Astrocyte (in vitro differentiated cells and primary cell): ENCODE results near the gene C2CD4C. TPM values are rescaled to one million over a fixed set of nuclear protein-coding genes. Genes with fewer than 3 reads are reported as not detected.

ENCODE experiments used
- DNase-seq: peaks from one replicate; pipeline ENCODE4 v3.0.0-alpha.2; 2010; ENCODE audit warnings: low read depth
- FAIRE-seq: peaks from 2 replicates; lab custom pipeline; 2011; peaks lifted over from hg19 to GRCh38; lab: Jason Lieb, UNC
- H2AFZ ChIP-seq: 2 replicates; pipeline ENCODE4 v1.6.0; 2012; ENCODE audit warnings: low read depth, low read length, inconsistent platforms
- H3K27ac ChIP-seq: 2 replicates; pipeline ENCODE4 v1.5.1; 2011; ENCODE audit warnings: low read depth, low read length, inconsistent platforms
- H3K27me3 ChIP-seq: 2 replicates; pipeline ENCODE4 v1.6.0; 2011; ENCODE audit warnings: low read length, inconsistent platforms; ENCODE audit not compliant: insufficient read depth
- H3K36me3 ChIP-seq: 2 replicates; pipeline ENCODE4 v1.5.1; 2011; ENCODE audit warnings: low read length, inconsistent platforms; ENCODE audit not compliant: insufficient read depth
- H3K4me1 ChIP-seq: 2 replicates; pipeline ENCODE4 v1.5.1; 2011; ENCODE audit warnings: low read length, inconsistent platforms; ENCODE audit not compliant: insufficient read depth
- H3K4me2 ChIP-seq: 2 replicates; pipeline ENCODE4 v1.6.0; 2012; ENCODE audit warnings: low read length, inconsistent platforms
- H3K4me3 ChIP-seq: 2 replicates; pipeline ENCODE4 v1.5.1; 2011; ENCODE audit warnings: low read depth, mild to moderate bottlenecking, low read length, inconsistent platforms; ENCODE audit not compliant: insufficient read depth
- H3K79me2 ChIP-seq: 2 replicates; pipeline ENCODE4 v1.6.0; 2012; ENCODE audit warnings: mild to moderate bottlenecking, low read length, inconsistent platforms; ENCODE audit not compliant: insufficient read depth
- H3K9ac ChIP-seq: 2 replicates; pipeline ENCODE4 v1.6.0; 2012; ENCODE audit warnings: mild to moderate bottlenecking, low read length, inconsistent platforms
- H3K9me3 ChIP-seq: 2 replicates; pipeline ENCODE4 v1.5.1; 2012; ENCODE audit warnings: low read depth, mild to moderate bottlenecking, low read length, inconsistent platforms; ENCODE audit not compliant: insufficient read depth
- H4K20me1 ChIP-seq: 2 replicates; pipeline ENCODE4 v1.6.0; 2012; ENCODE audit warnings: low read length, inconsistent platforms; ENCODE audit not compliant: insufficient read depth
- H3K27ac Mint-ChIP-seq: one replicate; pipeline ENCODE4 v1.8.0; 2021; ENCODE audit warnings: mild to moderate bottlenecking, mixed read lengths; ENCODE audit not compliant: unreplicated experiment
- H3K27me3 Mint-ChIP-seq: one replicate; pipeline ENCODE4 v1.8.0; 2021; ENCODE audit warnings: low read depth, mixed read lengths; ENCODE audit not compliant: unreplicated experiment
- H3K36me3 Mint-ChIP-seq: one replicate; pipeline ENCODE4 v1.8.0; 2021; ENCODE audit warnings: low read depth, mixed read lengths; ENCODE audit not compliant: unreplicated experiment
- H3K4me1 Mint-ChIP-seq: one replicate; pipeline ENCODE4 v1.8.0; 2021; ENCODE audit warnings: low read depth, mixed read lengths; ENCODE audit not compliant: unreplicated experiment
- H3K4me3 Mint-ChIP-seq: one replicate; pipeline ENCODE4 v1.8.0; 2021; ENCODE audit warnings: mild to moderate bottlenecking, moderate library complexity, mixed read lengths; ENCODE audit not compliant: unreplicated experiment
- H3K9me3 Mint-ChIP-seq: one replicate; pipeline ENCODE4 v1.8.0; 2021; ENCODE audit warnings: mild to moderate bottlenecking, mixed read lengths; ENCODE audit not compliant: unreplicated experiment
- CTCF ChIP-seq: IDR thresholded peaks from 2 replicates; pipeline ENCODE4 v1.5.1; 2011; ENCODE audit warnings: low read depth, mild to moderate bottlenecking, inconsistent platforms, low read length, moderate library complexity; ENCODE audit not compliant: insufficient read depth
- EZH2 ChIP-seq: IDR thresholded peaks from 2 replicates; pipeline ENCODE4 v1.6.1; 2012; ENCODE audit warnings: mild to moderate bottlenecking, low read length, inconsistent platforms; ENCODE audit not compliant: insufficient read depth
- total RNA-seq: library from RNA; stranded (reverse); gene quantifications from 2 replicates; pipeline ENCODE4 v1.2.1, GENCODE V29; 2021

The C2CD4C gene
- total RNA-seq, 1 donor from 2014 or later = 3.4 TPM

- Histone ChIP-seq H3K36me3 (no peaks in the 10 kb centered on the region), H3K27me3 (no peaks in the 10 kb centered on the region), H3K9me3 (no peaks in the 10 kb centered on the region), H3K9ac (no peak overlapping the region), H4K20me1 (no peaks in the 10 kb centered on the region), H3K4me3 (no peak overlapping the region), H3K79me2 (no peaks in the 10 kb centered on the region), H3K4me2 (no peak overlapping the region), H3K27ac (no peak overlapping the region), H2AFZ (no peak overlapping the region), H3K4me1 (no peaks in the 10 kb centered on the region)
- Mint-ChIP-seq H3K27ac (no peak overlapping the region), H3K4me1 (no peaks in the 10 kb centered on the region), H3K9me3 (peaks cover 9% of the 10 kb centered on the region), H3K4me3 (no peak overlapping the region), H3K36me3 (no peaks in the 10 kb centered on the region), H3K27me3 (peaks cover 12% of the 10 kb centered on the region)
- DNase-seq (no peak), FAIRE-seq (no peak)
- TF ChIP-seq EZH2 (no peak), CTCF (no peak)
These were observed 7.7 kb downstream of the C2CD4C start for GRCh38 chr19:400976-401865.

- FAIRE-seq (no peak), DNase-seq (no peak)
- no peak overlapping the region for H2AFZ ChIP-seq
- no peaks in the 10 kb centered on the region for H4K20me1 ChIP-seq
- no peaks in the 10 kb centered on the region for H3K36me3 ChIP-seq
- no peaks in the 10 kb centered on the region for H3K27me3 ChIP-seq
- H3K36me3 Mint-ChIP-seq = peaks cover 3% of the 10 kb centered on the region
- H3K27ac Mint-ChIP-seq = no peak overlapping the region
- H3K4me1 Mint-ChIP-seq = no peaks in the 10 kb centered on the region
- H3K27me3 Mint-ChIP-seq = peaks cover 14% of the 10 kb centered on the region
- H3K9me3 Mint-ChIP-seq = peaks cover 14% of the 10 kb centered on the region
- no peak overlapping the region for H3K4me2 ChIP-seq
- H3K4me3 ChIP-seq = no peak overlapping the region
- peaks cover 5% of the 10 kb centered on the region for H3K9me3 ChIP-seq
- TF ChIP-seq CTCF = no peak
- no peak for TF ChIP-seq EZH2
- H3K4me3 Mint-ChIP-seq = no peak overlapping the region
- no peak overlapping the region for H3K9ac ChIP-seq
- no peaks in the 10 kb centered on the region for H3K4me1 ChIP-seq
- no peak overlapping the region for H3K27ac ChIP-seq
- no peaks in the 10 kb centered on the region for H3K79me2 ChIP-seq
These were observed 9.6 kb downstream of the C2CD4C start for GRCh38 chr19:399370-399769.

- no peak overlapping the region for H3K4me3 ChIP-seq
- Mint-ChIP-seq H3K27me3 (peaks cover 14% of the 10 kb centered on the region), H3K4me1 (no peaks in the 10 kb centered on the region), H3K4me3 (no peak overlapping the region), H3K27ac (no peak overlapping the region), H3K36me3 (peaks cover 3% of the 10 kb centered on the region), H3K9me3 (peaks cover 14% of the 10 kb centered on the region)
- H3K4me2 ChIP-seq = no peak overlapping the region
- DNase-seq (no peak), FAIRE-seq (no peak)
- no peaks in the 10 kb centered on the region for H3K4me1 ChIP-seq
- no peaks in the 10 kb centered on the region for H3K79me2 ChIP-seq
- no peak overlapping the region for H3K9ac ChIP-seq
- TF ChIP-seq CTCF = no peak
- no peak for TF ChIP-seq EZH2
- no peak overlapping the region for H2AFZ ChIP-seq
- H4K20me1 ChIP-seq = no peaks in the 10 kb centered on the region
- H3K27ac ChIP-seq = no peak overlapping the region
- peaks cover 5% of the 10 kb centered on the region for H3K9me3 ChIP-seq
- H3K36me3 ChIP-seq = no peaks in the 10 kb centered on the region
- H3K27me3 ChIP-seq = no peaks in the 10 kb centered on the region
These were observed 10.2 kb downstream of the C2CD4C start for GRCh38 chr19:398719-399118.
